Activated CD8-positive, alpha-beta memory T cell treated with anti-CD3 and anti-CD28 coated beads for 48 hours (primary cell): Measurements from ENCODE around the gene ITK.

ENCODE experiments used
- DNase-seq, 3 experiments: peaks; one replicate each; pipeline ENCODE4 v3.0.0-alpha.2; 2020; ENCODE audit warnings: low read depth in 2 of 3, low spot score in 2 of 3

The ITK gene

GRCh38 chr5:157303667-157304327 is 123.2 kb downstream of the ITK start:
- no peak for DNase-seq
